HEK293T (cell line): ENCODE measurements around the gene MACROD2.

Experiments used
- CTCF ChIA-PET: fragments of 350-600 bp; formaldehyde crosslinking; extraction: SDS; loops from one replicate; lab custom pipeline; 2021; ENCODE audit warnings: antibody characterized with exemption, inconsistent platforms; lab: Yijun Ruan, JAX
- POLR2A ChIA-PET: fragments of 350-600 bp; formaldehyde crosslinking; extraction: SDS; loops from one replicate; lab custom pipeline; 2020; ENCODE audit warnings: antibody characterized with exemption, inconsistent platforms; lab: Yijun Ruan, JAX
- DNase-seq: peaks from one replicate; pipeline ENCODE4 v3.0.0; 2012; ENCODE audit warnings: mixed read lengths; ENCODE audit errors: extremely low spot score
- ARNT ChIP-seq: fragments of 450-650 bp; IDR thresholded peaks from 2 replicates; pipeline ENCODE4 v1.6.1; 2017; ENCODE audit warnings: mild to moderate bottlenecking
- BHLHE40 ChIP-seq: fragments of 450-650 bp; IDR thresholded peaks from 2 replicates; pipeline ENCODE4 v1.6.1; 2016; ENCODE audit warnings: mild to moderate bottlenecking, moderate library complexity, borderline replicate concordance
- CTBP1 ChIP-seq: fragments of 450-650 bp; IDR thresholded peaks from 2 replicates; pipeline ENCODE4 v1.6.1; 2016; ENCODE audit warnings: borderline replicate concordance
- ELF4 ChIP-seq: fragments of 450-650 bp; IDR thresholded peaks from 2 replicates; pipeline ENCODE4 v1.6.1; 2017; ENCODE audit warnings: antibody characterized with exemption
- FOXA1 ChIP-seq: fragments of 450-650 bp; IDR thresholded peaks from 2 replicates; pipeline ENCODE4 v1.6.1; 2016; ENCODE audit warnings: mild to moderate bottlenecking
- FOXK2 ChIP-seq: fragments of 450-650 bp; IDR thresholded peaks from 2 replicates; pipeline ENCODE4 v1.6.1; 2016; ENCODE audit warnings: mild to moderate bottlenecking
- FOXM1 ChIP-seq: fragments of 450-650 bp; IDR thresholded peaks from 2 replicates; pipeline ENCODE4 v1.6.1; 2017; ENCODE audit warnings: mild to moderate bottlenecking, borderline replicate concordance
- HDGF ChIP-seq: fragments of 450-650 bp; IDR thresholded peaks from 2 replicates; pipeline ENCODE4 v1.6.1; 2017; ENCODE audit warnings: antibody characterized with exemption, borderline replicate concordance
- L3MBTL2 ChIP-seq: fragments of 450-650 bp; conservative IDR thresholded peaks from 2 replicates; pipeline ENCODE4 v1.6.1; 2016; ENCODE audit warnings: mild to moderate bottlenecking
- LEF1 ChIP-seq: fragments of 450-650 bp; IDR thresholded peaks from 2 replicates; pipeline ENCODE4 v1.6.1; 2017; ENCODE audit warnings: mild to moderate bottlenecking, borderline replicate concordance
- NFRKB ChIP-seq: fragments of 450-650 bp; IDR thresholded peaks from 2 replicates; pipeline ENCODE4 v1.6.1; 2016; ENCODE audit warnings: mild to moderate bottlenecking, moderate library complexity
- PKNOX1 ChIP-seq: fragments of 450-650 bp; IDR thresholded peaks from 2 replicates; pipeline ENCODE4 v1.6.1; 2016
- SP1 ChIP-seq: fragments of 450-650 bp; IDR thresholded peaks from 2 replicates; pipeline ENCODE4 v1.6.1; 2017
- SUZ12 ChIP-seq: fragments of 450-650 bp; IDR thresholded peaks from 2 replicates; pipeline ENCODE4 v1.6.1; 2016; ENCODE audit warnings: mild to moderate bottlenecking
- TARDBP ChIP-seq: fragments of 450-650 bp; IDR thresholded peaks from 2 replicates; pipeline ENCODE4 v1.6.1; 2016
- ZNF384 ChIP-seq: fragments of 450-650 bp; IDR thresholded peaks from 2 replicates; pipeline ENCODE4 v1.6.1; 2016

MACROD2 gene

GRCh38 chr20:14355791-14356190 is 360.5 kb downstream of the MACROD2 start:
- ChIA-PET POLR2A (no interaction called here), CTCF (no interaction called here)
- no peak for TF ChIP-seq PKNOX1
- TF ChIP-seq SUZ12, result no peak
- no peak for TF ChIP-seq L3MBTL2
- TF ChIP-seq ZNF384, result no peak
- no peak for TF ChIP-seq LEF1
- no peak for TF ChIP-seq ARNT
- no peak for TF ChIP-seq CTBP1
- TF ChIP-seq FOXK2, result no peak
- no peak for TF ChIP-seq ELF4
- no peak for TF ChIP-seq TARDBP
- TF ChIP-seq SP1, result no peak
- TF ChIP-seq FOXM1, result no peak
- no peak for TF ChIP-seq HDGF
- no peak for TF ChIP-seq BHLHE40
- no peak for TF ChIP-seq FOXA1
- no peak for TF ChIP-seq NFRKB
- no peak for DNase-seq

DNA sequence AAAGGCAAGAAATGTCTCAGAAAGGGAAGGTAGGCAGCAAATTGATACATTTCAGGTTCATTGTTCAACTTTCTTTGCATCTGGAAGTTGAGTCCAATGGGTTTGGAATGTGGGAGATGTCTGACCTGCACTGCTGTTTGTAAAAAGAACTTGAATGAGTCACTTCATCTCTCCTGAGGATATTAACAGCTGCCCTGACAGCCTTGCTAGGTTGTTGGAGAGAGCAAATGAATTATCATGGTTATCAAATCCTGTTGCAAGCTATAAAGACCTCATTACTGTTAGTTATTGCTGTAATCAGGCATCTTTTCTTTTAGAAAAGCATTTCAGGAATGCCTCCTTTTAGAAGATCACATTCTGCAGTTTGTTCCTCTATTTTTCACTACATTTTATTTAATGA is 365.1 kb downstream of the MACROD2 start:
- no peak for DNase-seq
- TF ChIP-seq BHLHE40 (no peak), NFRKB (no peak), ZNF384 (no peak)
- CTCF ChIA-PET, result no interaction called here
- POLR2A ChIA-PET, result no interaction called here

DNA sequence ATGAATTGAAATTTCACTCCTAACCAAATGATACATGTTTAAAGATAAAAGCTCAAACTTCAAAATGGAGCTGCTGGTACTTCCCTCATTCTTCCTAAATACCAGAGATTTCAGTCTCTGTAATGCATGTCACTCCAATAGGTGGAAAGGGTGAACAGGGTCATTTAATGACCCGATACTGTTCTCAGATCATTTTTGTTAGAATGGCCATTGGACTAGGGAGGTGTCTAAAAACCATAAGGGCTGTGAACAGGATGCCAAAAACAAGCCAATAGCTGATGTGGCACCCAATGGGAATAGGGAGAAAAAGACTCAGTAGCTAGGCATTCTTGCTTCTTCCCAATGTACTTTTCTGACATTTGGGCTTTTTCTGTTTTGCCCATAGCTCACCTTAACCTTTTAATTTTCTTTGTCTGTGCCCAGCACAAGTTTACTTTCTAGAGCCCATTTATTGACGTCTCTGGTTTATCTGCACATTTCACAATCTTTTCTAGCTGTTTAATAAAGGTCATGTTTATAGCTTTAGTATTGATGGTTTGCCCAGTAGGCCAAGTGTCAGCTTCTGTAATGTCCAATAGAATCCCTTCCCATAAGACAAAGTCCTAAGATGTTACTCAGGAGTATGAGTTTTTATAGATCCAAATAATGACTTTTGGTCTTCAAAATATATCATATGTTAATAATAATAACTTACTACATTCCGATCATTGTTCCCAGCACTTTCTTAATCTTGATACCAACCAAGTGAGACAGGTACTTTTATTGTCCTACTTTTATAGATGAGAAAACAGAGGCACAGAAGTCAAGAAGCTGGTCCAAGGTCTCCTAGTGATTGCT is 366.4 kb downstream of the MACROD2 start:
- CTCF ChIA-PET, result no interaction called here
- POLR2A ChIA-PET, result no interaction called here
- no peak for DNase-seq

DNA sequence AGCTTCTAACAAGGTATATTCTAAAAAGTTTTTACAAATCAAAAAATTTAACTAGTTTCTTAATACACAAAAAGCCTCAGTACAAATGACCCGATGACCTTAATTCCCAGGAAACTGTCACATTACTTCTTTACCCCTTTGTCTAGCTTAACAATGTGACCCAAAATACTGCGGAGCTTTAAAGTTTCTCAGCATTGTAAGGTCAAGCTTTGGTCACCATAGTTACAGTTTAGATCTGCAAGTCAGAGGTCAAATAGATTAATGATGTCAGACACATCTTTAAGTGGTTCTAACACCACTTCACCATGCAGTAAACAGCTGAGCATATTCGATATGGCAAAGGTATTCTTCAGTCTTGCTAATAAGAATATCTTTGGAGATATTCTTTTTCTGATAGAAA is 378.9 kb downstream of the MACROD2 start:
- TF ChIP-seq CTBP1 (no peak), PKNOX1 (no peak), TARDBP (no peak), HDGF (no peak), L3MBTL2 (no peak), NFRKB (no peak)
- DNase-seq, result no peak
- ChIA-PET POLR2A (no interaction called here), CTCF (no interaction called here)

More for the DNA sequence above, 366.4 kb downstream of the MACROD2 start:
- TF ChIP-seq TARDBP (no peak), FOXA1 (no peak), ELF4 (no peak), HDGF (no peak), ZNF384 (no peak), NFRKB (no peak), BHLHE40 (no peak), PKNOX1 (no peak), FOXM1 (no peak), CTBP1 (no peak), SUZ12 (no peak), SP1 (no peak), LEF1 (no peak), ARNT (no peak)

- TF ChIP-seq HDGF (no peak), FOXK2 (no peak), SUZ12 (no peak), BHLHE40 (no peak), ELF4 (no peak), TARDBP (no peak), NFRKB (no peak), ZNF384 (no peak), FOXM1 (no peak), L3MBTL2 (no peak)
- ChIA-PET CTCF (no interaction called here), POLR2A (no interaction called here)
- no peak for DNase-seq
Observed at GRCh38 chr20:14375416-14375985, 380.2 kb downstream of the MACROD2 start.

DNA sequence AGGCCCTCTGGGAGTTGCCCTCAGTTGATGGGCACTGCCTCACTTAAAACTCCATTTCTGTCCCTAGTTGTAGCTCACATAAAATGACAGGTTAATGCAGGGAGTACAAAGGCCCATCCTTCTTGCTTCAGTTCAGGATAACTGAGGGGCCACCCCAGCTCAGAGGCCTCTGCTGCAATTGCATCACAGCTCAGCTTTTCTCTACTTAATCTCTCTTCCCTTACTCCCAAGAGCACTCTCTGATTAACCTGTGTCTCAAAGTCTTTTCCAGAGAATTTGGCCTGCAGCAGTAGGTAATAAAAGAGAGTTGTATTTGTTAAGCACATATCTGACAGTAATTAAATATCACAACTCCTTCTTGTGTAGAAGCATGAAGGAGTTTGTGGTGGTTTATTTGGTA is 383.0 kb downstream of the MACROD2 start:
- TF ChIP-seq FOXA1 (no peak), BHLHE40 (no peak), SP1 (no peak), CTBP1 (no peak), ZNF384 (no peak), NFRKB (no peak), HDGF (no peak), SUZ12 (no peak), TARDBP (no peak), ELF4 (no peak), FOXK2 (no peak), LEF1 (no peak), FOXM1 (no peak)
- DNase-seq, result no peak
- ChIA-PET CTCF (no interaction called here), POLR2A (no interaction called here)
